C4-2B (cell line): ENCODE measurements around the gene FAM118B.

Experiments
- CTCF ChIP-seq: fragments of 450-650 bp; conservative IDR thresholded peaks from 2 replicates; pipeline ENCODE4 v1.5.1; 2017; ENCODE audit warnings: mild to moderate bottlenecking
- ZFX ChIP-seq: fragments of 450-650 bp; IDR thresholded peaks from 2 replicates; pipeline ENCODE4 v1.6.1; 2017

- TF ChIP-seq CTCF (no peak), ZFX (no peak; the same call in 1 of the 2 replicates)
Measured at GRCh38 chr11:126268708-126269579, 57.4 kb downstream of the FAM118B start, which contains the start of the genes FOXRED1 and SRPRA.
